ENCODE measurements around the gene ITGAV.

DNA sequence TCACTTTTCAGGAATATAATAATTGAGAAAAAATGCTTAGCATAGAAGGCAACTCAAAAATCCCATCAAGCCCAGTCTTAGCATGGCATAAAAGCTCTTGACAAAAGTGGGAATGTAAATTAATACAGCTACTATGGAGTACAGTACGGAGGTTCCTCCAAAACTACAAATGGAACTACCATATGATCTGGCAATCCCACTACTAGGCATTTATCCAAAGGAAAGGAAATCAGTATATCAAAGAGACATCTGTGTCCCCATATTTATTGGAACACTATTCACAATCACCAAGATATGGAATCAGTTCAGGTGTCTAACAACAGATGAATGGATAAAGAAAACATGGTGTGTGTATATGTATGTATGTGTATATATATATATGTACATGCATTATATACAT is 28.8 kb downstream of the ITGAV start:
- no peak for TF ChIP-seq ZNF174 (tag by site-specific recombination; IDR thresholded peaks at IDR 0.05)
- no peak for TF ChIP-seq KLF10 (tag by site-specific recombination; IDR thresholded peaks at IDR 0.05)
- TF ChIP-seq ZNF23 (tag by site-specific recombination; IDR thresholded peaks at IDR 0.05; ENCODE audit: borderline replicate concordance), result no peak
- TF ChIP-seq ZNF660 (tag by site-specific recombination; IDR thresholded peaks at IDR 0.05), result no peak

All from HEK293 (cell line).